Measurements from ENCODE around the gene ACADVL.
A peak's percentile ranks its signal among the peaks of the same experiment; 100 is the strongest.

The ACADVL gene

DNA sequence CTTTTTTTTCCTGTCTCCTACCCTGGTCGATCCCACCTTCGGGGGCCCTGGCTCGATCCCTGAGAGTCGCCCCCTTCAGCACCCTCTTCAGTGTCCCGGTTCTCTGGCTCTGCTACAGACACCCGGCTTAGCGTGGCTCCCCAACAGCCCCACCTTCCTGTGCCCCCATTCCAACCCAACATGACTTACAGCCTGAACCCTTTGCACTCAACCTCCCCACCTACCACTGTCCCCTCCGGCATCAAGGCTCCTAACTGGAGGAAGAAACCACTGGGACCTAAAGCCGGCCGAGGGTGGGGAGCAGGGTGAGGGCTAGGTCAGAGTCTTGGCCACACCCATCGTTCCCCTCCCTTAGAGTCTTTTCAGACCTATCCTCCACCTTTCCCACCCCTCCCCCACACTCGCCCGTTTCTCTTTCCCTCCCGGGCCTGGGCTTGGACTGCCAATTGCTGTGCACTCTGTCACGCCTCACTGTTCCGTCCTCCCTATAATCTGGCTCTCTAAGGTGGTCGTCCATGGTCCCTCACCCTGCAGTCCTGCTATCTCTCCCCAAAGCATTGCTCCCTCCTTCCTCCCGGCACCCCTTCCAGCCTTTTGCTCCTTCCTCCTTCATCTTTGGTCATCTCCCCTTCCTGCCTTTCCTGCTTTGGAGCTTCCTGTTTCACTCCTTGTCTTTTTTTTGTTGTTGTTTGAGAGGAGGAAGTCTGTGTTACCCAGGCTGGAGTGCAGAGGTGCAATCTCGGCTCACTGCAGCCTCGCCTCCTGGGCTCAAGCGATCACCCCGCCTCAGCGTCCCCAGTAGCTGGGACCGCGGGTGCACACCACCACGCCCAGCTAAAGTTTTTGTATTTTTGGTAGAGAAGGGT, 43.4 kb downstream of the ACADVL start:
- H3K27me3 Mint-ChIP-seq = peaks cover 76% of the 10 kb centered on the region
- CTCF ChIA-PET = interaction anchor here (0.6 to 0.8 kb wide), 2 partner anchors 218 to 240 kb away, joined by 3 read pairs; no protein-coding TSS in a partner anchor
- peaks cover 33% of the 10 kb centered on the region for H3K4me1 Mint-ChIP-seq
- H3K9me3 Mint-ChIP-seq = no peaks in the 10 kb centered on the region
- peak; percentile 54 for DNase-seq
- peak overlapping the region; percentile 19 for H3K4me3 Mint-ChIP-seq
- peak overlapping the region; percentile 24 for H3K27ac Mint-ChIP-seq
- peaks cover 3% of the 10 kb centered on the region for H3K36me3 Mint-ChIP-seq

DNA sequence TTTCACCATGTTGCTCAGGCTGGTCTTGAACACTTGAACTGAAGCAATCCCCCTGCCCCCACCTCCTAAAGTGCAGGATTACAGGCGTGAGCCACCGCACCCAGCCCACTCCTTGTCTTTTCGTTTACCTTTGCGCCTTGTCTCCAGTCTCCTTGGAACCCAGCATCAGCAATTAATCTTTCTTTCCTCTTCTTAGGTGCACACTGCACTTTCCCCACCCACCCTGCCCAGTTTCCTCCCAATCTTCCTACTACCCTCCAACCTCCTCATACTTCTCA, 44.0 kb downstream of the ACADVL start:
- Mint-ChIP-seq H3K4me3 (no peak overlapping the region), H3K9me3 (no peaks in the 10 kb centered on the region), H3K4me1 (peaks cover 33% of the 10 kb centered on the region), H3K27ac (no peak overlapping the region), H3K27me3 (peaks cover 80% of the 10 kb centered on the region), H3K36me3 (peaks cover 3% of the 10 kb centered on the region)
- no peak for DNase-seq
- CTCF ChIA-PET = interaction anchor here (0.6 to 0.8 kb wide), 2 partner anchors 218 to 239 kb away, joined by 3 read pairs; no protein-coding TSS in a partner anchor

DNA sequence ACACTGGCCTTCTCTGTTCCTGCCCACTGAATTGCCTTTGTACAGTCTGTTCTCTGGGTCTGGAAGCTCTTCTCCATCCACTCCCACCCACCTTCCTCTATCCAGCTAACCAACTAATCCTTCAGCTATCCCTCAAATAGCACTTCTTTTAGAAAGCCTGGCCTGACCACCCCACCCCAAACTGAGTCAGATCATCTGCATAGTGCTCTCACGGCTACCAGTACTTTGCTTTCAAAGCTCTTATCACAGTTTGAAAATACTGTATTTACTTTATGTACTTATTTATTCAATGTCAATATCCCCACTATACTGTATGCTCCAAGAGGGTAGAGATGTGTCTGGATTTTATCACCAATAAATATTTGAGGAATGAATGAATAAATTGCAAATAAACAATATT, 47.0 kb downstream of the ACADVL start:
- CTCF ChIA-PET = interaction anchor here (1.4 kb wide), 1 partner anchor 30 kb away, joined by 3 read pairs; no protein-coding TSS in a partner anchor
- H3K4me1 Mint-ChIP-seq = peaks cover 24% of the 10 kb centered on the region
- no peak for DNase-seq

More for the DNA sequence above, 47.0 kb downstream of the ACADVL start:
- H3K36me3 Mint-ChIP-seq = peaks cover 3% of the 10 kb centered on the region
- peaks cover 78% of the 10 kb centered on the region for H3K27me3 Mint-ChIP-seq
- H3K4me3 Mint-ChIP-seq = no peak overlapping the region
- H3K27ac Mint-ChIP-seq = no peak overlapping the region
- H3K9me3 Mint-ChIP-seq = no peaks in the 10 kb centered on the region

All from activated naive CD4-positive, alpha-beta T cell treated with anti-CD3 and anti-CD28 coated beads, Interleukin-2, amount 10 ng/mL, durations not matched to agents 7 days and 5 days (primary cell).